Testis (tissue), 3 donors: ENCODE data around the gene PRMT5. TPM values are rescaled to one million over a fixed set of nuclear protein-coding genes. Genes with fewer than 3 reads are reported as not detected.

Experiments used
- DNase-seq: peaks from one replicate; pipeline ENCODE4 v3.0.0-alpha.2; 2019
- H3K27ac ChIP-seq, 2 donors: fragments of 200-600 bp; sonication (generic); one replicate each; pipeline ENCODE4 v1.5.1; 2019
- H3K27me3 ChIP-seq: fragments of 200-600 bp; sonication (generic); one replicate; pipeline ENCODE4 v1.5.1; 2019
- H3K36me3 ChIP-seq: fragments of 200-600 bp; sonication (generic); one replicate; pipeline ENCODE4 v1.5.1; 2017; ENCODE audit warnings: low read depth; ENCODE audit errors: missing control alignments
- H3K4me1 ChIP-seq: fragments of 200-600 bp; sonication (generic); one replicate; pipeline ENCODE4 v1.5.1; 2019
- H3K4me3 ChIP-seq, 2 donors: fragments of 200-600 bp; sonication (generic); one replicate each; pipeline ENCODE4 v1.5.1; 2017 to 2019
- H3K9me3 ChIP-seq: fragments of 200-600 bp; sonication (generic); one replicate; pipeline ENCODE4 v1.5.1; 2017
- CTCF ChIP-seq, 3 experiments: fragments of 450-650 bp in 2 of 3; fragments of 200-600 bp in 1 of 3; sonication (generic) in 1 of 3; IDR thresholded peaks; one replicate each; pipeline ENCODE4 v1.5.1; 2016 to 2019; ENCODE audit warnings: antibody characterized with exemption in 3 of 3, mild to moderate bottlenecking in 2 of 3, moderate library complexity in 1 of 3
- POLR2A ChIP-seq: fragments of 450-650 bp; IDR thresholded peaks from one replicate; pipeline ENCODE4 v1.6.1; 2017; ENCODE audit warnings: antibody characterized with exemption, mild to moderate bottlenecking, moderate library complexity
- WGBS, 2 donors: methylation state at CpG; one replicate each; pipeline ENCODE4 v1.1.5; 2018; 5-methylcytosine and 5-hydroxymethylcytosine counted together
- intact Hi-C: fragments of 100-400 bp; cut with DNase I; formaldehyde crosslinking; loops from one replicate; pipeline ENCODE4 v1.15.1; 2023; ENCODE audit warnings: low total_unique reads
- polyA plus RNA-seq: library from polyadenylated mRNA; stranded (reverse); fragments of 350-450 nt; fragmentation: Illumina TruSeq; extraction: RNeasy Lipid Tissue Mini Kit (QIAGEN cat#74804); gene quantifications from one replicate; pipeline ENCODE4 v1.2.3, GENCODE V29; 2014; ENCODE audit warnings: low read depth, low replicate concordance; ENCODE audit not compliant: insufficient read depth
- total RNA-seq, 2 donors: library from RNA; depleted of rRNA; stranded (reverse); fragments of >200 nt; gene quantifications; one replicate each; pipeline ENCODE4 v1.2.3, GENCODE V29; 2016

The PRMT5 gene
- total and polyA plus RNA-seq, 3 donors from 2014 or later = 62.4 to 76.8 (median 73.9) TPM

GRCh38 chr14:22875003-22875747, 54.0 kb downstream of the PRMT5 start:
- peaks cover 6% of the 10 kb centered on the region for H3K4me1 ChIP-seq

GRCh38 chr14:22872833-22873520, 56.2 kb downstream of the PRMT5 start:
- TF ChIP-seq POLR2A = no peak
- TF ChIP-seq CTCF (IDR thresholded peaks at IDR 0.05) = no peak
- Histone ChIP-seq H3K4me1 (peaks cover 6% of the 10 kb centered on the region), H3K27ac (peak overlapping the region; percentile 95 to 99), H3K27me3 (no peaks in the 10 kb centered on the region), H3K9me3 (no peaks in the 10 kb centered on the region), H3K36me3 (no peaks in the 10 kb centered on the region), H3K4me3 (peak overlapping the region; percentile 79 to 92)
- no peak for DNase-seq
- 24 to 29% methylated on average over 10 of the region's 10 CpGs for WGBS, 2 donors
- intact Hi-C loops = no loop called here

More at GRCh38 chr14:22875003-22875747, 54.0 kb downstream of the PRMT5 start:
- no peak overlapping the region for H3K4me3 ChIP-seq
- WGBS, 2 donors = 96% methylated on average over 12 to 15 of the region's 15 CpGs
- no peaks in the 10 kb centered on the region for H3K27me3 ChIP-seq
- H3K27ac ChIP-seq = no peak overlapping the region
- no peak for TF ChIP-seq POLR2A
- no peak for TF ChIP-seq CTCF (IDR thresholded peaks at IDR 0.05)
- intact Hi-C loops = no loop called here
- H3K9me3 ChIP-seq = no peaks in the 10 kb centered on the region
- H3K36me3 ChIP-seq = no peaks in the 10 kb centered on the region
- DNase-seq = no peak

- DNase-seq = peak; percentile 93
- Histone ChIP-seq H3K4me3 (peak overlapping the region; percentile 79 to 92), H3K4me1 (peaks cover 6% of the 10 kb centered on the region), H3K27me3 (no peaks in the 10 kb centered on the region), H3K27ac (peak overlapping the region; percentile 95 to 99), H3K9me3 (no peaks in the 10 kb centered on the region), H3K36me3 (no peaks in the 10 kb centered on the region)
- no peak for TF ChIP-seq POLR2A
- peak; percentile 87 to 96 (median 94) for TF ChIP-seq CTCF (IDR thresholded peaks at IDR 0.05)
- 0% methylated on average over 21 to 44 of the region's 45 CpGs for WGBS, 2 donors
- intact Hi-C loops = no loop called here
Measured at GRCh38 chr14:22872033-22872832, 56.9 kb downstream of the PRMT5 start.

DNA sequence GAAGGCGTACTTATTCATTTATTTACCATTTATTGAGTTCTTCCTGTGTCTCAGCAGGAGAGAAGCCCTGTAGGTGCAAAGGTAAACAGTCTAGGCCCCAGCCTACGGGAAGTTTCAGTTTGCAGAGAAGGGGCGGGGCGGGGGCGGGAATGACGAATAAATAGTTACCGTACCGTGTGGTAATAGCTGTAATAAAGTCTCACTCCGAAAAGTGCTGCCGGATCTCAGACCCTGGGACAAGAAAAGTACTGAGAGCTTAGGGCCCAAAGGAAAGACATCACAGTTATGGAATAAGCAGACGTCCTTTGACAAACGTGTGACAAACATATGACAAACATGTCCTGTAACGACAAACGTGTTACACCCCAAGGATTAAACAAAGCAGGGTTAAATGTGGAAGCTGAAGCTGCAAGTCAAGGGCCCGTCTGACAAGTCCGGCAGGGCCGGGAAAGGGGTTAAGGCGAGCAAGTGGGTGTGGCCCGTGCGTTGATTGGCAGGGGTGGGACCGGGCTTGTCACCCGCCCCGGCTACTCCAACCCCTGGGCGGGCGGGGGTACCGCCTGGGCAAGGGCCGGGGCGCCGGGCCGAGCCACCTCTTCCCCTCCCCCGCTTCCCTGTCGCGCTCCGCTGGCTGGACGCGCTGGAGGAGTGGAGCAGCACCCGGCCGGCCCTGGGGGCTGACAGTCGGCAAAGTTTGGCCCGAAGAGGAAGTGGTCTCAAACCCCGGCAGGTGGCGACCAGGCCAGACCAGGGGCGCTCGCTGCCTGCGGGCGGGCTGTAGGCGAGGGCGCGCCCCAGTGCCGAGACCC, 57.7 kb downstream of the PRMT5 start, which contains the start of gene LRP10:
Gene LRP10, plus strand, starts transcription at position 517 of the 809 bp plus-strand sequence. CDS start 564 bp downstream, outside the sequence.
- Histone ChIP-seq H3K4me1 (peaks cover 6% of the 10 kb centered on the region), H3K36me3 (no peaks in the 10 kb centered on the region), H3K4me3 (peak within 1 kb of the TSS; percentile 79 to 92), H3K9me3 (no peaks in the 10 kb centered on the region), H3K27me3 (no peaks in the 10 kb centered on the region), H3K27ac (peak within 1 kb of the TSS; percentile 95 to 99)
- WGBS, 2 donors = 0 to 1% methylated on average over 18 to 46 of the region's 50 CpGs
- peak; percentile 96 for DNase-seq
- TF ChIP-seq POLR2A (peak; percentile 63), CTCF (IDR thresholded peaks at IDR 0.05) (peak in 1 of 3 experiments; percentile 1)
- intact Hi-C loops = no loop called here
